Endothelial cell (in vitro differentiated cells): ENCODE results near the gene PXYLP1. TPM values are rescaled to one million over a fixed set of nuclear protein-coding genes. Genes with fewer than 3 reads are reported as not detected.

ENCODE experiments used
- DNase-seq: peaks from one replicate; pipeline ENCODE4 v3.0.0; 2021; ENCODE audit warnings: low spot score
- H3K27ac Mint-ChIP-seq: one replicate; pipeline ENCODE4 v1.8.0; 2021; ENCODE audit warnings: mixed read lengths, inconsistent platforms; ENCODE audit not compliant: unreplicated experiment
- H3K27me3 Mint-ChIP-seq: one replicate; pipeline ENCODE4 v1.8.0; 2021; ENCODE audit warnings: mild to moderate bottlenecking, moderate library complexity, mixed read lengths, inconsistent platforms; ENCODE audit not compliant: unreplicated experiment
- H3K36me3 Mint-ChIP-seq: one replicate; pipeline ENCODE4 v1.8.0; 2021; ENCODE audit warnings: mild to moderate bottlenecking, low read depth, mixed read lengths, inconsistent platforms; ENCODE audit not compliant: unreplicated experiment
- H3K4me1 Mint-ChIP-seq: one replicate; pipeline ENCODE4 v1.8.0; 2021; ENCODE audit warnings: mild to moderate bottlenecking, mixed read lengths, inconsistent platforms; ENCODE audit not compliant: unreplicated experiment
- H3K4me3 Mint-ChIP-seq: one replicate; pipeline ENCODE4 v1.8.0; 2021; ENCODE audit warnings: mild to moderate bottlenecking, mixed read lengths, inconsistent platforms; ENCODE audit not compliant: unreplicated experiment
- H3K9me3 Mint-ChIP-seq: one replicate; pipeline ENCODE4 v1.8.0; 2021; ENCODE audit warnings: mixed read lengths, inconsistent platforms; ENCODE audit not compliant: unreplicated experiment
- total RNA-seq: library from RNA; stranded (reverse); fragmentation: NEBNext Ultra II Directional; extraction: Animal tissue kit (Norgen Biotek cat#: 25700); gene quantifications from one replicate; pipeline ENCODE4 v1.2.1, GENCODE V29; 2021; ENCODE audit not compliant: unreplicated experiment
- TF ChIP-seq, protein P1 (sequence below): fragments of 200-600 bp; sonication (generic); IDR thresholded peaks from one replicate; pipeline ENCODE4 v1.5.0; 2021; ENCODE audit warnings: antibody characterized with exemption; ENCODE audit not compliant: unreplicated experiment

PXYLP1 gene
- total RNA-seq, 1 donor from 2014 or later: 4.4 TPM

DNA sequence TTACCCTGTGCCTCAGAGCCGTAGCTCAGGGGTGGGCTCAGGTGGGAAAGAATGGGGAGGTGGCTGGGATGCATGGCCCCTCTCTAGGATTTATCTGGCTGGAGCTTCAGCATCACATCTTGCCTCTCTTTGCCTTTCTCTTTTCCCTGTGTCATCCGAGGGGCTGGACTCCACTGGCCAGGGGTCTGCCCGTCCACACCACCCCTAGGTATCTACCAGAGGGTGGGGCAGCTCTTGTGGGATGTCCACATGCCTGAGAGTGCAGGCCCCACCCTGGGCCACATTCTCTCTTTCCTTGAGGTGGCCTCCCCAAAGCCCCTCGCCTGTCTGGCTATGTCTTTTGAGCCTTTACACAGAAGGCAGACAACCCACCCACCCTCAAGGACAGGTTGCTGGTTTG, 37.2 kb downstream of the PXYLP1 start:
- Mint-ChIP-seq H3K27me3 (peaks cover 7% of the 10 kb centered on the region), H3K36me3 (no peaks in the 10 kb centered on the region), H3K27ac (no peak overlapping the region), H3K9me3 (no peaks in the 10 kb centered on the region), H3K4me3 (no peak overlapping the region), H3K4me1 (peaks cover 17% of the 10 kb centered on the region)
- TF ChIP-seq, protein P1, sequence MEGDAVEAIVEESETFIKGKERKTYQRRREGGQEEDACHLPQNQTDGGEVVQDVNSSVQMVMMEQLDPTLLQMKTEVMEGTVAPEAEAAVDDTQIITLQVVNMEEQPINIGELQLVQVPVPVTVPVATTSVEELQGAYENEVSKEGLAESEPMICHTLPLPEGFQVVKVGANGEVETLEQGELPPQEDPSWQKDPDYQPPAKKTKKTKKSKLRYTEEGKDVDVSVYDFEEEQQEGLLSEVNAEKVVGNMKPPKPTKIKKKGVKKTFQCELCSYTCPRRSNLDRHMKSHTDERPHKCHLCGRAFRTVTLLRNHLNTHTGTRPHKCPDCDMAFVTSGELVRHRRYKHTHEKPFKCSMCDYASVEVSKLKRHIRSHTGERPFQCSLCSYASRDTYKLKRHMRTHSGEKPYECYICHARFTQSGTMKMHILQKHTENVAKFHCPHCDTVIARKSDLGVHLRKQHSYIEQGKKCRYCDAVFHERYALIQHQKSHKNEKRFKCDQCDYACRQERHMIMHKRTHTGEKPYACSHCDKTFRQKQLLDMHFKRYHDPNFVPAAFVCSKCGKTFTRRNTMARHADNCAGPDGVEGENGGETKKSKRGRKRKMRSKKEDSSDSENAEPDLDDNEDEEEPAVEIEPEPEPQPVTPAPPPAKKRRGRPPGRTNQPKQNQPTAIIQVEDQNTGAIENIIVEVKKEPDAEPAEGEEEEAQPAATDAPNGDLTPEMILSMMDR: no peak
- DNase-seq: no peak

DNA sequence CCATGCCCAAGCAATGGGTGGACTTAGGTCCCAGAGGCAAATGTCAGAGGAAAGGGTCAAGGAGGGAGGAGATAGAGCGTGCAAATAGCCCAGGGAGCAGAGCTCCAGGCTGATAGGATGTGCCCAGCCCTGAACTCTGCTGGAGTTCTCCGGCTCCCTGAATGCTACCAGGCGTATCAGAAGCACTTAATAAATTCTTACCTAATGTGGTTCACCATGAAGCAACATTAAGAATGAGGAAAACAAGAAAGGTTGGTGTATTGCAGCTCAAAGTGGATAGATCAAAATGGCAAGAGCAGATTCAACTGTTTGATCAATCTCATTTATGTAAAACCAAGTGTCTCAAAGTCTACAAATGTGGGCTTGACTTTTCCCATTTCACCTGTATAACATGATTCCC, 38.3 kb downstream of the PXYLP1 start:
- H3K4me1 Mint-ChIP-seq: peaks cover 22% of the 10 kb centered on the region
- H3K4me3 Mint-ChIP-seq: no peak overlapping the region
- peaks cover 6% of the 10 kb centered on the region for H3K36me3 Mint-ChIP-seq
- TF ChIP-seq, protein P1: no peak
- H3K9me3 Mint-ChIP-seq: no peaks in the 10 kb centered on the region
- DNase-seq: no peak
- H3K27me3 Mint-ChIP-seq: peaks cover 2% of the 10 kb centered on the region
- H3K27ac Mint-ChIP-seq: no peak overlapping the region

DNA sequence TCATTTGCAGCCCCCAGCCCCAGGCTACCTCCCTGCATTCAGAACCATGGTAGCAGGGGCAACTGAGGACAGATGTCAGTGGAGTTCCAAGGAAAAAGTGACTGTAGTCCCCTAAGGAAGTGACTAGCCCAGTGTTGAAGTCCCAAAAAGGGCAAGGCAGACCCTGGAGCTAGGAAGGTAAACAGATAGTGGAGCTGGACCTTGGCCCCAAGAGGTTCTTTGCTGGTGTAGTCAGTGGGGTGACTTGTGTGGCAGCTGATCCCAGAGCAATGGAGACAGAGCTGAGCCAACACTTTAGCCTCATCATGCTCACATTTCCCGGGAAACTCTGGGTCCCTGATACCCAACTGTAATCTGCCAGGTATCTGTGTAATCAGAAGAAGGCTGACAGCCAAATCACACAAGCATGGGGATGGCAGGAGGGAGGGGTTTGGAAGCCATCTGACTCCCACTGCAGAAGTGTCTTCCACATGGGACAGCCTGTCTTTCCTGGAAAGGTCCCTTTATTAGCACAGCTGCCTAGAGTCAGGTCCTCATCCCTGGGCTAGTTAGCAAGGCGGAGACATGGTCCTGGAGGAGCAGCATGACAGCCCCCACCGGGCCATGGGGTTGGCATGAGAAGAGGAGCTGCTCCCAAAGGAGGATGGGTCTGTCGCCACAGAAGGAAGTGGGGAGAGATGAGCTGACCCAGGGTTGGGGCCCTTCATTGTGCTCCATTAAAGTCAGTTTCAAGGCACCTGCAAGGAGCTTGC, 39.8 kb downstream of the PXYLP1 start:
- no peak overlapping the region for H3K27ac Mint-ChIP-seq
- peaks cover 15% of the 10 kb centered on the region for H3K4me1 Mint-ChIP-seq
- TF ChIP-seq, protein P1: no peak
- H3K9me3 Mint-ChIP-seq: no peaks in the 10 kb centered on the region
- peaks cover 6% of the 10 kb centered on the region for H3K36me3 Mint-ChIP-seq
- H3K4me3 Mint-ChIP-seq: no peak overlapping the region
- no peak for DNase-seq
- peaks cover 2% of the 10 kb centered on the region for H3K27me3 Mint-ChIP-seq

DNA sequence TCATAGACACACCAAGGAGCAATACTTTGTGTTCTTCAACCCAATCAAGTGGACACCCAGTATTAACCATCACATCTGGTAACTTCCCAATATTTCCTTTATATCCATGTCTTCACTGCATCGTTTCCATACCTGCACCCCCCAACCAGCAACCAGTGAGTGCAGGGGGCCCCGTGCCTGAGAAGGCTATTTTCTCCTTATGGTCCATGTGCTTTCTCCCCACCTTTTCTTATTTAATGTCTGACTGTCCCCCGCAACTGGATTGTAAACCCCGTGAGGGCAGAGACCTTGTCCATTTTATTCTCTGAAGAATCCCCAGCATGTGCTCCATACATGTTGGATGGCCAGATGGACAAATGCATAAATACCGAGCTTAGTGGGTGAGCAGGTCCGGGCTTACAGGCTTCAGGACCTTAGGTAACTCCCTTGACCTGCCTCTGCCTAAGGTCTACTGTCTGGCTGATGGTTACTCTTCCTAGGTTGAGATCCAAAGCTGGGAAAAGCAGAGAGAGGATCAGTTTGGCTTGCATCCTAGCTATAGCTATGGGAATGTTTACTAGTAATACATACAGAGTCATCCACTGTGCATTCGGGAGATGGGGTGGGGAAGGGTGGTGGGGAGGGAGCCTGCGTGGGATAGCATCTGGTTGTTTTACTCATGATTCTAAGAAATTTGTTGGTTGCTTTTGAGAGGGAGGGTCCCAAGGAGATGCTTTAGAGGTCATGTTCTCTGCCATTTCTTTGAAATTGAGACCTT, 41.5 kb downstream of the PXYLP1 start:
- TF ChIP-seq, protein P1: no peak
- DNase-seq: no peak
- H3K36me3 Mint-ChIP-seq: peaks cover 6% of the 10 kb centered on the region
- H3K4me1 Mint-ChIP-seq: peaks cover 6% of the 10 kb centered on the region
- H3K9me3 Mint-ChIP-seq: no peaks in the 10 kb centered on the region
- no peak overlapping the region for H3K27ac Mint-ChIP-seq
- peaks cover 2% of the 10 kb centered on the region for H3K27me3 Mint-ChIP-seq
- no peak overlapping the region for H3K4me3 Mint-ChIP-seq
